OCI-LY3 (cell line): ENCODE measurements around the gene RANBP10.

Experiments
- H2AFZ ChIP-seq: fragments of 200-600, 300-600 bp; shearing (Covaris generic); 2 replicates; pipeline ENCODE4 v1.6.0; 2014; ENCODE audit warnings: antibody characterized with exemption, low read depth, low read length
- H3K27ac ChIP-seq: fragments of 200-600, 300-600 bp; sonication (generic); 2 replicates; pipeline ENCODE4 v1.5.1; 2014; ENCODE audit warnings: mild to moderate bottlenecking, low read length, moderate library complexity, mixed read lengths
- H3K27me3 ChIP-seq: fragments of 200-600, 300-600 bp; sonication (generic); 2 replicates; pipeline ENCODE4 v1.6.1; 2014; ENCODE audit warnings: low read depth, low read length, mixed read lengths
- H3K36me3 ChIP-seq: fragments of 200-600, 300-600 bp; sonication (generic); replicated peaks from 2 replicates; pipeline ENCODE3; 2014; ENCODE audit warnings: low read depth, low read length, mixed read lengths
- H3K4me1 ChIP-seq: fragments of 300-600, 200-600 bp; sonication (generic); 2 replicates; pipeline ENCODE4 v1.6.1; 2014; ENCODE audit warnings: low read length, mixed read lengths
- H3K4me2 ChIP-seq: fragments of 200-600, 300-600 bp; sonication (generic); 2 replicates; pipeline ENCODE4 v1.6.1; 2014; ENCODE audit warnings: low read length, mixed read lengths
- H3K4me3 ChIP-seq: fragments of 300-600, 200-600 bp; sonication (generic); 2 replicates; pipeline ENCODE4 v1.5.1; 2014; ENCODE audit warnings: antibody characterized with exemption, mild to moderate bottlenecking, low read length, moderate library complexity
- H3K79me2 ChIP-seq: fragments of 300-600, 200-600 bp; shearing (Covaris generic); 2 replicates; pipeline ENCODE4 v1.6.1; 2014; ENCODE audit warnings: mild to moderate bottlenecking, low read length, mixed read lengths
- H3K9ac ChIP-seq: fragments of 300-600, 200-600 bp; shearing (Covaris generic); 2 replicates; pipeline ENCODE4 v1.6.0; 2014; ENCODE audit warnings: mild to moderate bottlenecking, low read length, moderate library complexity
- H3K9me3 ChIP-seq: fragments of 200-600, 300-600 bp; shearing (Covaris generic); 2 replicates; pipeline ENCODE4 v1.6.1; 2014; ENCODE audit warnings: low read length, mixed read lengths; ENCODE audit not compliant: insufficient read depth
- H4K20me1 ChIP-seq: fragments of 200-600, 300-600 bp; sonication (generic); 2 replicates; pipeline ENCODE4 v1.6.1; 2016; ENCODE audit warnings: low read length, mixed read lengths; ENCODE audit not compliant: insufficient read depth
- CTCF ChIP-seq: fragments of 200-600, 300-600 bp; sonication (generic); IDR thresholded peaks from 2 replicates; pipeline ENCODE4 v1.5.1; 2014; ENCODE audit warnings: antibody characterized with exemption, low read length, low read depth
- EZH2phosphoT487 ChIP-seq: fragments of 200-600 bp; shearing (Covaris generic); IDR thresholded peaks from 2 replicates; pipeline ENCODE4 v1.6.1; 2018; ENCODE audit warnings: antibody characterized with exemption, mixed run types, low read depth

The RANBP10 gene

DNA sequence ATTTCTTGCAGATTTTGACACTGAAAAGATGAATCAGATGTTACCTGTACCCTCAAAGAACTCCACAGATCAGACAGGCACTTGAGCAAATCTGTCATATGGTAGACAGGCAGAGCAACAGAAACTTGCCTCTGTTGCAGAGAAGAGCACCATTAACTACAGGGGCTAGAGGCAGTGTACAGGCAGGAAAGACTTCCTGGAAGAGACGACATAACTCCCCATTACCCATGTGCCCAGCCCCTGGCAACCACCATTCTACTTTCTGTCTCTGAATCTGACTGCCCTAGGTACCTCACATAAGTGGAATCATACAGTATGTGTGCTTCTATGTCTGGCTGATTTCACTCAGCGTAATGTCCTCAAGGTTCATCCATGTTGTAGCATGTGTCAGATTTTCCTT is 102.7 kb downstream of the RANBP10 start:
- H4K20me1 ChIP-seq, result no peaks in the 10 kb centered on the region; the same call in 1 of the 2 replicates
- H3K36me3 ChIP-seq, result peaks cover 3% of the 10 kb centered on the region
- H3K27ac ChIP-seq, result no peak overlapping the region
- H3K9ac ChIP-seq, result no peak overlapping the region
- no peaks in the 10 kb centered on the region for H3K9me3 ChIP-seq
- no peaks in the 10 kb centered on the region for H3K27me3 ChIP-seq
- no peak overlapping the region for H2AFZ ChIP-seq
- no peak overlapping the region for H3K4me3 ChIP-seq
- peaks cover 32% of the 10 kb centered on the region for H3K79me2 ChIP-seq
- H3K4me1 ChIP-seq, result no peaks in the 10 kb centered on the region
- no peak overlapping the region for H3K4me2 ChIP-seq
- TF ChIP-seq CTCF (no peak), EZH2phosphoT487 (no peak)

GRCh38 chr16:67702130-67702529 is 104.2 kb downstream of the RANBP10 start:
- Histone ChIP-seq H3K79me2 (peaks cover 27% of the 10 kb centered on the region), H2AFZ (no peak overlapping the region), H4K20me1 (no peaks in the 10 kb centered on the region)

DNA sequence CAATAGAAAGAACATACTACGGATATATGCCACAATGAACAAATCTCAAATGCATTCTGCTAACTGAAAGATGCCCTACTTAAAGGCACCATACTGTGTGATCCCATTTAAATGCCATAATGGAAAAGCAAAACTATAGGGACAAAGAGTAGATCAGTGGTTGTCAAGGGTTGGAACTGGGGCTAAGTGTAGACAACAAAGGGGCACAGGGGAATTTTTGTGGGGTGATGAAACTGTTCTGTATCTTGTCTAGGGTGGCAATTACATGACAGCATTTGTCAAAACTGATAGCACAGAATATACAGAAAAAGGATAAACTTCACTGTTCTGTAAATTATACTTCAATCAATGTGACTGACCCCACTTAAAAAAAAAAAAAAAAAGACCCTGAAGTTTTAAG is 104.9 kb downstream of the RANBP10 start:
- Histone ChIP-seq H3K79me2 (peaks cover 24% of the 10 kb centered on the region), H3K27me3 (no peaks in the 10 kb centered on the region), H3K9ac (no peak overlapping the region), H3K36me3 (peaks cover 5% of the 10 kb centered on the region), H2AFZ (no peak overlapping the region), H3K27ac (no peak overlapping the region), H3K4me1 (no peaks in the 10 kb centered on the region), H3K4me2 (no peak overlapping the region), H3K9me3 (no peaks in the 10 kb centered on the region), H4K20me1 (no peaks in the 10 kb centered on the region), H3K4me3 (no peak overlapping the region)
- TF ChIP-seq CTCF (no peak), EZH2phosphoT487 (no peak)

More at GRCh38 chr16:67702130-67702529, 104.2 kb downstream of the RANBP10 start:
- TF ChIP-seq CTCF (no peak), EZH2phosphoT487 (no peak)
- Histone ChIP-seq H3K4me3 (no peak overlapping the region), H3K9me3 (no peaks in the 10 kb centered on the region), H3K27ac (no peak overlapping the region), H3K9ac (no peak overlapping the region), H3K27me3 (no peaks in the 10 kb centered on the region), H3K36me3 (peaks cover 5% of the 10 kb centered on the region), H3K4me1 (no peaks in the 10 kb centered on the region), H3K4me2 (no peak overlapping the region)

DNA sequence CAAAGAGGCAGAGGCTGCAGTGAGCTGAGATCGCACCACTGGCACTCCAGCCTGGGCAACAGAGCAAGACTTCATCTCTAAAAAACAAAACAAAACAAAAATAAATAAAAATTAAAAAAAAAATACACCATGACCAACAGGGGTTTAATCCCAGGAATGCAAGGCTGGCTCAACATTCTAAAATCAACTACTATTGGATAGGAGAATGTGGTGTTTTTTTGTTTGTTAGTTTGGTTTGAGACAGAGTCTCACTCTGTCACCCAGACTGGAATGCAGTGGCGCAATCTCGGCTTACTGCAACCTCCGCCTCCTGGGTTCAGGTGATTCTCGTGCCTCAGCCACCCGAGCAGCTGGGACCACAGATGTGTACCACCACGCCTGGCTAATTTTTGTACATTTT is 107.1 kb downstream of the RANBP10 start:
- Histone ChIP-seq H3K4me1 (no peaks in the 10 kb centered on the region), H3K27me3 (no peaks in the 10 kb centered on the region), H3K36me3 (peaks cover 5% of the 10 kb centered on the region), H3K9me3 (no peaks in the 10 kb centered on the region), H3K9ac (no peak overlapping the region), H3K4me2 (no peak overlapping the region), H4K20me1 (no peaks in the 10 kb centered on the region), H2AFZ (no peak overlapping the region), H3K79me2 (peaks cover 14% of the 10 kb centered on the region), H3K4me3 (no peak overlapping the region), H3K27ac (no peak overlapping the region)
- TF ChIP-seq EZH2phosphoT487 (no peak), CTCF (no peak)
